MV-4-11 (cell line): ENCODE results near the gene PPP4R3A.
A peak's percentile ranks its signal among the peaks of the same experiment; 100 is the strongest.
"Not testable (repeated sequence)": the region's sequence is repeated elsewhere in the genome, so short reads cannot be mapped to it uniquely, and the experiment has no call there.

ENCODE experiments used
- DNase-seq: peaks from one replicate; lab custom pipeline; 2025; lab: John Stamatoyannopoulos, UW

The PPP4R3A gene

GRCh38 chr14:91438845-91439244 lies 71.3 kb downstream of the PPP4R3A start:
- DNase-seq: no peak

DNA sequence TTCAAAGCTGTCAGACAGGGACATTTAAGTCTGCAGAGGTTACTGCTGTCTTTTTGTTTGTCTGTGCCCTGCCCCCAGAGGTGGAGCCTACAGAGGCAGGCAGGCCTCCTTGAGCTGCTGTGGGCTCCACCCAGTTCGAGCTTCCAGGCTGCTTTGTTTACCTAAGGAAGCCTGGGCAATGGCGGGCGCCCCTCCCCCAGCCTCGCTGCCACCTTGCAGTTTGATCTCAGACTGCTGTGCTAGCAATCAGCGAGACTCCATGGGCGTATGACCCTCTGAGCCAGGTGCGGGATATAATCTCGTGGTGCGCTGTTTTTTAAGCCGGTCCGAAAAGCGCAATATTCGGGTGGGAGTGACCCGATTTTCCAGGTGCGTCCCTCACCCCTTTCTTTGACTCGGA lies 73.8 kb downstream of the PPP4R3A start:
- not testable (repeated sequence) for DNase-seq

- no peak for DNase-seq
Measured at GRCh38 chr14:91429385-91429784, 80.7 kb downstream of the PPP4R3A start.

DNA sequence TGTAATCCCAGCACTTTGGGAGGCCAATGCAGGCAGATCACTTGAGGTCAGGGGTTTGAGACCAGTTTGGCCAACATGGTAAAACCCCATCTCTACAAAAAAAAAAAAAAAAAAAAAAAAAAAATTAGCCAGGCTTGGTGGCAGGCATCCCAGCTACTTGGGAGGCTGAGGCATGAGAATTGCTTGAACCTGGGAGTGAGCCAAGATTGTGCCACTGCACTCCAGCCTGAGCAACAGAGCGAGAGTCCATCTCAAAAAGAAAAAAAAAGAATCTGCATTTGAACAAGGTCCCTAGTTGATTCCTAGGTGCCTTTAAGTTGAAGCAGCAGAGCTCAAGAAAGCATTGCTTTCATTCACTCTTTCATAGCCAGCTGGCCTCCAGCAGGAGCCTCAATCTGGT lies 81.2 kb downstream of the PPP4R3A start:
- not testable (repeated sequence) for DNase-seq

GRCh38 chr14:91425531-91425944 lies 84.6 kb downstream of the PPP4R3A start:
- peak; percentile 66 for DNase-seq

GRCh38 chr14:91424813-91425530 lies 85.1 kb downstream of the PPP4R3A start:
- DNase-seq: no peak

- DNase-seq: no peak
Measured at GRCh38 chr14:91420686-91421085, 89.4 kb downstream of the PPP4R3A start.

DNA sequence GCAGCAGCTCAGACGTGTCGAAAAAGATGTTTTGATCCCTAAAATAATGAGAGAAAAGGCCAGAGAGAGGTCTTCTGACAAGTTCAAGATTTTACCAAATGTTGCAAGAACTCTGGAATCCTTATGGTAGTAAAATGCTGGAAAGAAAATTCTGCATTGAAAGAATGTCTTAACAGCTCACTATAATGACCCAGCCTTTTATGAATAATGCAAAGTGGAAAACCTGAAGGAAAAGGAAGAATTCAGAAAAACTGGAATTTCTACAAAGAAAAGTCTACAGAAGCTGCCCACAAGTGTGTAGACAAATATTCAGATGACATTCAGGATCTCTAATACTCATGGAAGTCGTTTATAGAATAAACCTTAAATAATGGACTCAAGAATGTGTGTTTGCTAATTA lies 90.7 kb downstream of the PPP4R3A start:
- no peak for DNase-seq

GRCh38 chr14:91419044-91419397 lies 91.1 kb downstream of the PPP4R3A start:
- peak; percentile 88 for DNase-seq

- peak; percentile 76 for DNase-seq
Measured at GRCh38 chr14:91418387-91419043, 91.6 kb downstream of the PPP4R3A start.

GRCh38 chr14:91417983-91418386 lies 92.1 kb downstream of the PPP4R3A start:
- peak; percentile 49 for DNase-seq

GRCh38 chr14:91417120-91417982 lies 92.8 kb downstream of the PPP4R3A start, which contains the start of gene CCDC88C:
CCDC88C (minus strand) TSS chr14:91417820; CDS start chr14:91417690, 130 bp downstream.
- DNase-seq: peak; percentile 42

DNA sequence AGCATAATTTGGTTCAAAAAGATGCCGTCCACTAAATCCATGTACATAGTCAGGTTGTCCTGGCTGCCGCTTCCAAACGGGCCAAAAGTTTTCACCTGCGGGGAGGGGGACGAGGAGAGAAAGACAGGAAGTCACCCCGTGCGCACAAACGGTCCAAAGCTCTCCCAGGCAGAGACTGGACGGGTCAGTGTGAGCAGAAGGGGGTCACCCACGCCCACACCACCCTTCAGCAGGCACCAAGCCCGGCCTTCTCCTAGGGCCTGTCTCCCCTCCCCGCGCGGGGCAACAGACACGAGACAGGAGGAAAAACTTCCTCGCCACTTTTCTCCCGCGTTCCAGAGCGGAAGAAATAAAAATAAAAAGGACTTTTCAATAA lies 93.4 kb downstream of the PPP4R3A start:
- no peak for DNase-seq

- DNase-seq: peak; percentile 64
Measured at GRCh38 chr14:91415794-91416743, 94.0 kb downstream of the PPP4R3A start.

- no peak for DNase-seq
Measured at GRCh38 chr14:91414475-91414833, 95.7 kb downstream of the PPP4R3A start.

GRCh38 chr14:91413547-91414474 lies 96.3 kb downstream of the PPP4R3A start:
- no peak for DNase-seq

- DNase-seq: no peak
Measured at GRCh38 chr14:91412939-91413338, 97.2 kb downstream of the PPP4R3A start.

GRCh38 chr14:91410771-91411536 lies 99.2 kb downstream of the PPP4R3A start:
- DNase-seq: peak; percentile 66

- no peak for DNase-seq
Measured at GRCh38 chr14:91409928-91410718, 100.0 kb downstream of the PPP4R3A start.
